PC-3 (cell line): ENCODE data around the gene MDGA2. TPM values are rescaled to one million over a fixed set of nuclear protein-coding genes. Genes with fewer than 3 reads are reported as not detected.

Experiments used
- ATAC-seq: fragments of 200-7000 bp; cut with Tn5 transposase; 2 replicates; pipeline ENCODE4 v1.9.1; 2020; ENCODE audit warnings: mild to moderate bottlenecking, moderate library complexity
- BruUV-seq: library from RNA; stranded (reverse); fragments of 400-500 nt; replicated peaks from 2 replicates; lab custom pipeline; 2021; lab: Mats Ljungman, UMichigan
- CTCF ChIA-PET: fragments of 300-600 bp; sonication (Branson Sonifier 250); formaldehyde crosslinking; loops from one replicate; lab custom pipeline; 2022; ENCODE audit warnings: antibody characterized with exemption; lab: Charles Lee
- POLR2A ChIA-PET: fragments of 300-600 bp; sonication (Branson Sonifier 250); formaldehyde crosslinking; loops from one replicate; lab custom pipeline; 2022; ENCODE audit warnings: antibody characterized with exemption; ENCODE audit not compliant: unreplicated experiment; lab: Charles Lee
- DNase-seq: peaks from one replicate; pipeline ENCODE4 v3.0.0-alpha.2; 2015
- H2AFZ ChIP-seq: fragments of 300-600 bp; sonication (generic); 2 replicates; pipeline ENCODE4 v1.6.0; 2016; ENCODE audit warnings: antibody characterized with exemption, low read length
- H3F3A ChIP-seq: fragments of 300-600 bp; sonication (generic); one replicate; pipeline ENCODE4 v1.6.0; 2017; ENCODE audit warnings: antibody characterized with exemption, low read length, control low read depth, mild to moderate bottlenecking; ENCODE audit not compliant: unreplicated experiment
- H3K27ac ChIP-seq: fragments of 300-600 bp; sonication (generic); 2 replicates; pipeline ENCODE4 v1.5.1; 2016; ENCODE audit warnings: mild to moderate bottlenecking, low read length
- H3K27me3 ChIP-seq: fragments of 300-600 bp; sonication (generic); 2 replicates; pipeline ENCODE4 v1.6.1; 2016; ENCODE audit warnings: low read length, mixed read lengths
- H3K36me3 ChIP-seq: fragments of 300-600 bp; sonication (generic); 2 replicates; pipeline ENCODE4 v1.6.1; 2016; ENCODE audit warnings: low read depth, mixed run types, low read length, mixed read lengths
- H3K4me1 ChIP-seq: fragments of 300-600 bp; sonication (generic); 2 replicates; pipeline ENCODE4 v1.5.1; 2016; ENCODE audit warnings: low read length; ENCODE audit not compliant: insufficient read depth
- H3K4me2 ChIP-seq: fragments of 300-600 bp; sonication (generic); 2 replicates; pipeline ENCODE4 v1.6.0; 2016; ENCODE audit warnings: low read length
- H3K4me3 ChIP-seq: fragments of 300-600 bp; sonication (generic); 2 replicates; pipeline ENCODE4 v1.5.1; 2016; ENCODE audit warnings: mild to moderate bottlenecking, low read length, mixed read lengths
- H3K79me2 ChIP-seq: fragments of 300-600 bp; sonication (generic); 2 replicates; pipeline ENCODE4 v1.6.1; 2017; ENCODE audit warnings: low read length, mixed read lengths
- H3K9ac ChIP-seq: fragments of 300-600 bp; sonication (generic); 2 replicates; pipeline ENCODE4 v1.6.0; 2016; ENCODE audit warnings: mild to moderate bottlenecking, low read length
- H3K9me2 ChIP-seq: fragments of 300-600 bp; sonication (generic); replicated peaks from 2 replicates; pipeline ENCODE4 v1.6.1; 2016; ENCODE audit warnings: mixed run types, low read length, mixed read lengths
- H3K9me3 ChIP-seq: fragments of 300-600 bp; sonication (generic); 2 replicates; pipeline ENCODE4 v1.6.1; 2016; ENCODE audit warnings: low read length, mixed read lengths
- H4K20me1 ChIP-seq: fragments of 300-600 bp; sonication (generic); 2 replicates; pipeline ENCODE4 v1.6.1; 2016; ENCODE audit warnings: low read length, mixed read lengths
- EZH2 ChIP-seq: fragments of 300-600 bp; sonication (generic); IDR thresholded peaks from one replicate; pipeline ENCODE4 v1.6.1; 2017; ENCODE audit warnings: antibody characterized with exemption, mild to moderate bottlenecking, low read length; ENCODE audit not compliant: unreplicated experiment
- EZH2phosphoT487 ChIP-seq: fragments of 300-600 bp; sonication (generic); IDR thresholded peaks from 2 replicates; pipeline ENCODE4 v1.6.1; 2018; ENCODE audit warnings: mild to moderate bottlenecking, antibody characterized with exemption, low read length, borderline replicate concordance
- intact Hi-C: fragments of 100-400 bp; cut with micrococcal nuclease; formaldehyde crosslinking; loops from 2 replicates; pipeline ENCODE4 v1.9.0; 2023
- total RNA-seq: library from RNA; depleted of rRNA; stranded (reverse); fragments of >200 nt; gene quantifications from 2 replicates; pipeline ENCODE4 v1.2.3, GENCODE V29; 2014
- TF ChIP-seq, protein P1 (sequence below): fragments of 300-600 bp; sonication (generic); conservative IDR thresholded peaks from 2 replicates; pipeline ENCODE4 v1.5.1; 2017; ENCODE audit warnings: antibody characterized with exemption, low read depth, mild to moderate bottlenecking, low read length

The MDGA2 gene
- total RNA-seq, 1 experiment from 2014 or later: 0.04 TPM

GRCh38 chr14:47365233-47365632 lies 310.2 kb downstream of the MDGA2 start:
- Histone ChIP-seq H3K36me3 (no peaks in the 10 kb centered on the region), H3K27ac (no peak overlapping the region), H3F3A (no peaks in the 10 kb centered on the region), H3K4me3 (no peak overlapping the region), H3K9ac (no peak overlapping the region), H3K4me2 (no peak overlapping the region), H4K20me1 (no peaks in the 10 kb centered on the region), H2AFZ (no peak overlapping the region), H3K9me2 (no peaks in the 10 kb centered on the region), H3K4me1 (no peaks in the 10 kb centered on the region), H3K79me2 (no peaks in the 10 kb centered on the region), H3K9me3 (no peaks in the 10 kb centered on the region), H3K27me3 (peaks cover 18% of the 10 kb centered on the region; the same call in 1 of the 2 replicates)
- TF ChIP-seq, protein P1, sequence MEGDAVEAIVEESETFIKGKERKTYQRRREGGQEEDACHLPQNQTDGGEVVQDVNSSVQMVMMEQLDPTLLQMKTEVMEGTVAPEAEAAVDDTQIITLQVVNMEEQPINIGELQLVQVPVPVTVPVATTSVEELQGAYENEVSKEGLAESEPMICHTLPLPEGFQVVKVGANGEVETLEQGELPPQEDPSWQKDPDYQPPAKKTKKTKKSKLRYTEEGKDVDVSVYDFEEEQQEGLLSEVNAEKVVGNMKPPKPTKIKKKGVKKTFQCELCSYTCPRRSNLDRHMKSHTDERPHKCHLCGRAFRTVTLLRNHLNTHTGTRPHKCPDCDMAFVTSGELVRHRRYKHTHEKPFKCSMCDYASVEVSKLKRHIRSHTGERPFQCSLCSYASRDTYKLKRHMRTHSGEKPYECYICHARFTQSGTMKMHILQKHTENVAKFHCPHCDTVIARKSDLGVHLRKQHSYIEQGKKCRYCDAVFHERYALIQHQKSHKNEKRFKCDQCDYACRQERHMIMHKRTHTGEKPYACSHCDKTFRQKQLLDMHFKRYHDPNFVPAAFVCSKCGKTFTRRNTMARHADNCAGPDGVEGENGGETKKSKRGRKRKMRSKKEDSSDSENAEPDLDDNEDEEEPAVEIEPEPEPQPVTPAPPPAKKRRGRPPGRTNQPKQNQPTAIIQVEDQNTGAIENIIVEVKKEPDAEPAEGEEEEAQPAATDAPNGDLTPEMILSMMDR: no peak
- TF ChIP-seq EZH2phosphoT487 (no peak), EZH2 (no peak)
- BruUV-seq: no TSS peak
- CTCF ChIA-PET: no interaction called here
- intact Hi-C loops: no loop called here
- no peak for DNase-seq
- POLR2A ChIA-PET: no interaction called here
- ATAC-seq: no peak; the same call in 1 of the 2 replicates

GRCh38 chr14:47353186-47353585 lies 322.2 kb downstream of the MDGA2 start:
- Histone ChIP-seq H3K36me3 (no peaks in the 10 kb centered on the region), H3K9me2 (no peaks in the 10 kb centered on the region), H4K20me1 (no peaks in the 10 kb centered on the region), H2AFZ (no peak overlapping the region), H3K9ac (no peak overlapping the region), H3K4me3 (no peak overlapping the region), H3K79me2 (no peaks in the 10 kb centered on the region), H3K4me1 (no peaks in the 10 kb centered on the region), H3F3A (no peaks in the 10 kb centered on the region), H3K27ac (no peak overlapping the region), H3K9me3 (0 out of 2 replicates have a peak, but pooled peaks cover 7% of the 10 kb centered on the region), H3K4me2 (no peak overlapping the region), H3K27me3 (peaks cover 28% of the 10 kb centered on the region)
- ChIA-PET POLR2A (no interaction called here), CTCF (no interaction called here)
- ATAC-seq (no peak), DNase-seq (no peak)
- no TSS peak for BruUV-seq
- intact Hi-C loops: no loop called here
- TF ChIP-seq, protein P1: no peak
- TF ChIP-seq EZH2: no peak
- TF ChIP-seq EZH2phosphoT487: no peak

- BruUV-seq: no TSS peak
- no peak for TF ChIP-seq EZH2phosphoT487
- TF ChIP-seq, protein P1: no peak
- no peak for TF ChIP-seq EZH2
- H3F3A ChIP-seq: no peaks in the 10 kb centered on the region
- H3K4me2 ChIP-seq: no peak overlapping the region
- DNase-seq: no peak
- POLR2A ChIA-PET: no interaction called here
- H3K27me3 ChIP-seq: peaks cover 53% of the 10 kb centered on the region
- H3K36me3 ChIP-seq: no peaks in the 10 kb centered on the region
- CTCF ChIA-PET: no interaction called here
- no peak for ATAC-seq
- H3K9me3 ChIP-seq: no peaks in the 10 kb centered on the region
- intact Hi-C loops: no loop called here
- no peaks in the 10 kb centered on the region for H3K9me2 ChIP-seq
- H3K4me3 ChIP-seq: no peak overlapping the region
- no peak overlapping the region for H2AFZ ChIP-seq
- H3K79me2 ChIP-seq: no peaks in the 10 kb centered on the region
- H4K20me1 ChIP-seq: no peaks in the 10 kb centered on the region
- H3K27ac ChIP-seq: no peak overlapping the region
- no peak overlapping the region for H3K9ac ChIP-seq
- H3K4me1 ChIP-seq: no peaks in the 10 kb centered on the region
These were observed 328.6 kb downstream of the MDGA2 start for GRCh38 chr14:47346849-47347248.
